GM12865 (cell line): ENCODE measurements around the gene ERBB4.

Experiments
- DNase-seq: peaks from one replicate; pipeline ENCODE4 v3.0.0; 2010; ENCODE audit warnings: low read depth
- H3K4me3 ChIP-seq: 2 replicates; pipeline ENCODE4 v1.5.1; 2011; ENCODE audit warnings: mild to moderate bottlenecking, low read depth, low read length, control low read depth
- CTCF ChIP-seq: IDR thresholded peaks from 2 replicates; pipeline ENCODE4 v1.5.1; 2011; ENCODE audit warnings: low read length, control low read depth, low read depth, inconsistent platforms; ENCODE audit not compliant: insufficient read depth; ENCODE audit errors: missing control alignments

Gene ERBB4

GRCh38 chr2:211868996-211869533 is 669.5 kb downstream of the ERBB4 start:
- no peak for DNase-seq
- no peak for TF ChIP-seq CTCF
- H3K4me3 ChIP-seq: no peak overlapping the region

GRCh38 chr2:211867845-211868451 is 670.7 kb downstream of the ERBB4 start:
- peak; percentile 32 for DNase-seq
- TF ChIP-seq CTCF: no peak
- H3K4me3 ChIP-seq: no peak overlapping the region

GRCh38 chr2:211864328-211864727 is 674.3 kb downstream of the ERBB4 start:
- no peak for TF ChIP-seq CTCF
- H3K4me3 ChIP-seq: no peak overlapping the region
- DNase-seq: no peak

GRCh38 chr2:211860224-211860623 is 678.4 kb downstream of the ERBB4 start:
- H3K4me3 ChIP-seq: no peak overlapping the region
- no peak for DNase-seq
- TF ChIP-seq CTCF: no peak

GRCh38 chr2:211854832-211855231 is 683.8 kb downstream of the ERBB4 start:
- H3K4me3 ChIP-seq: no peak overlapping the region
- TF ChIP-seq CTCF: no peak
- DNase-seq: no peak

- H3K4me3 ChIP-seq: no peak overlapping the region
- TF ChIP-seq CTCF: no peak
- no peak for DNase-seq
These were observed 691.9 kb downstream of the ERBB4 start for GRCh38 chr2:211846714-211847113.

- H3K4me3 ChIP-seq: no peak overlapping the region
- DNase-seq: no peak
- TF ChIP-seq CTCF: no peak
These were observed 692.6 kb downstream of the ERBB4 start for GRCh38 chr2:211846036-211846400.
